Adrenal gland (tissue), 5 donors: ENCODE results near the gene RBM19.

Source experiments
- POLR2A ChIP-seq, 2 donors: fragments of 450-650 bp; IDR thresholded peaks; one replicate each; pipeline ENCODE4 v1.6.1; 2017; ENCODE audit warnings: antibody characterized with exemption in 2 of 2, mild to moderate bottlenecking in 2 of 2, moderate library complexity in 1 of 2
- TF ChIP-seq, protein P1 (sequence below), 6 experiments: fragments of 450-650 bp in 4 of 6; fragments of 200-600 bp in 2 of 6; sonication (generic) in 1 of 6; IDR thresholded peaks; 1 replicate in 5 of 6; 2 replicates in 1 of 6; pipeline versions ENCODE4 v1.5.1 to v1.8.0; 2016 to 2021; ENCODE audit warnings: antibody characterized with exemption in 6 of 6, mild to moderate bottlenecking in 2 of 6, moderate library complexity in 1 of 6
- donor health status: DM: no; HTN: no; CAD: no.

DNA sequence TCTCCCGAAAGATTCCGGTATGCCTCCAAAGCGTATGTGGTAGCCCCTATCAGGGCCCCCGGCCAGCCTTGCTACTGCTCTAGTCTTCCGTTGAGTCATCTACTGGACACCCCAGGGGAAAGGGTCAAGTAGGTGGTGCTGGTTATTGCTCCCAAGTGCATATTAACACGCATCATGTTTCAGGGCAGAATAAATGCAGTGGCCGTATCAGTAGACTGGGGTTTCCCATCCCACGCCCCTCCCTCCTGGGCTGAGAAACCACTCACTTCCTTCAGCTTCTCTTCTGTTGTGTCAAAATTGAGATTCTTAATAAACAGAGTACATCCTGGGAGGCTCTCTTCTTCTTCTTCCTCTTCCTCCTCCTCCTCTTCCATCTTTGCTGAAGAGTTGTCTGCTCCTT is 39.3 kb downstream of the RBM19 start:
- TF ChIP-seq, protein P1, sequence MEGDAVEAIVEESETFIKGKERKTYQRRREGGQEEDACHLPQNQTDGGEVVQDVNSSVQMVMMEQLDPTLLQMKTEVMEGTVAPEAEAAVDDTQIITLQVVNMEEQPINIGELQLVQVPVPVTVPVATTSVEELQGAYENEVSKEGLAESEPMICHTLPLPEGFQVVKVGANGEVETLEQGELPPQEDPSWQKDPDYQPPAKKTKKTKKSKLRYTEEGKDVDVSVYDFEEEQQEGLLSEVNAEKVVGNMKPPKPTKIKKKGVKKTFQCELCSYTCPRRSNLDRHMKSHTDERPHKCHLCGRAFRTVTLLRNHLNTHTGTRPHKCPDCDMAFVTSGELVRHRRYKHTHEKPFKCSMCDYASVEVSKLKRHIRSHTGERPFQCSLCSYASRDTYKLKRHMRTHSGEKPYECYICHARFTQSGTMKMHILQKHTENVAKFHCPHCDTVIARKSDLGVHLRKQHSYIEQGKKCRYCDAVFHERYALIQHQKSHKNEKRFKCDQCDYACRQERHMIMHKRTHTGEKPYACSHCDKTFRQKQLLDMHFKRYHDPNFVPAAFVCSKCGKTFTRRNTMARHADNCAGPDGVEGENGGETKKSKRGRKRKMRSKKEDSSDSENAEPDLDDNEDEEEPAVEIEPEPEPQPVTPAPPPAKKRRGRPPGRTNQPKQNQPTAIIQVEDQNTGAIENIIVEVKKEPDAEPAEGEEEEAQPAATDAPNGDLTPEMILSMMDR (IDR thresholded peaks at IDR 0.05), result no peak
- TF ChIP-seq POLR2A (IDR thresholded peaks at IDR 0.05), result no peak
